Articular chondrocyte of knee joint (primary cell): ENCODE results near the gene IRF5. TPM values are rescaled to one million over a fixed set of nuclear protein-coding genes. Genes with fewer than 3 reads are reported as not detected.

Experiments used
- small RNA-seq: library from RNA; depleted of rRNA; stranded (forward); fragments of <200 nt; gene quantifications from one replicate; pipeline ENCODE3, GENCODE V24; 2012
- total RNA-seq: library from RNA; depleted of rRNA; stranded (reverse); fragments of >200 nt; gene quantifications from 2 replicates; pipeline ENCODE4 v1.2.3, GENCODE V29; 2012

IRF5 gene
- total RNA-seq = 0.22 and 0.26 TPM in 2 replicates

GRCh38 chr7:128937647-128938543, at the start of gene IRF5:
Gene IRF5, plus strand, starts transcription at chr7:128937927. Its CDS starts 4,155 bp downstream, at chr7:128942082.

GRCh38 chr7:128910569-128910945, 27.2 kb upstream of the IRF5 start, which contains the start of gene KCP:
Gene KCP, minus strand, starts transcription at chr7:128910709. Its CDS starts 33 bp downstream, at chr7:128910676.

Small RNA genes lying within 50 kb of the gene (small RNA-seq; reads per million reads assigned to genes)
- not detected for gene RN7SL306P

Other genes starting within 250 kb of the IRF5 start
- 900 and 918 TPM in 2 replicates for gene CALU, start 198.6 kb upstream of the IRF5 start, total RNA-seq
- not detected in 2 replicates for gene OPN1SW, start 162.1 kb upstream of the IRF5 start, total RNA-seq
- 4.6 and 7.1 TPM in 2 replicates for gene CCDC136, start 146.0 kb upstream of the IRF5 start, total RNA-seq
- 18.4 and 30.6 TPM in 2 replicates for gene FLNC, start 107.5 kb upstream of the IRF5 start, total RNA-seq
- gene ATP6V1F, start 75.1 kb upstream of the IRF5 start, total RNA-seq = 55.7 and 68.1 TPM in 2 replicates
- not detected in 2 replicates for gene KCP, start 27.2 kb upstream of the IRF5 start, total RNA-seq
- 47.3 and 57.4 TPM in 2 replicates for gene TNPO3, start 117.2 kb downstream of the IRF5 start, total RNA-seq
- gene TSPAN33, start 206.8 kb downstream of the IRF5 start, total RNA-seq = 0.39 and 0.43 TPM in 2 replicates